Activated CD8-positive, alpha-beta memory T cell treated with anti-CD3 and anti-CD28 coated beads for 4 hours (primary cell): ENCODE data around the gene SRGAP1.

ENCODE experiments used
- DNase-seq, 2 donors: peaks; one replicate each; pipeline ENCODE4 v3.0.0-alpha.2; 2020; ENCODE audit warnings: low read depth in 2 of 2

The SRGAP1 gene

DNA sequence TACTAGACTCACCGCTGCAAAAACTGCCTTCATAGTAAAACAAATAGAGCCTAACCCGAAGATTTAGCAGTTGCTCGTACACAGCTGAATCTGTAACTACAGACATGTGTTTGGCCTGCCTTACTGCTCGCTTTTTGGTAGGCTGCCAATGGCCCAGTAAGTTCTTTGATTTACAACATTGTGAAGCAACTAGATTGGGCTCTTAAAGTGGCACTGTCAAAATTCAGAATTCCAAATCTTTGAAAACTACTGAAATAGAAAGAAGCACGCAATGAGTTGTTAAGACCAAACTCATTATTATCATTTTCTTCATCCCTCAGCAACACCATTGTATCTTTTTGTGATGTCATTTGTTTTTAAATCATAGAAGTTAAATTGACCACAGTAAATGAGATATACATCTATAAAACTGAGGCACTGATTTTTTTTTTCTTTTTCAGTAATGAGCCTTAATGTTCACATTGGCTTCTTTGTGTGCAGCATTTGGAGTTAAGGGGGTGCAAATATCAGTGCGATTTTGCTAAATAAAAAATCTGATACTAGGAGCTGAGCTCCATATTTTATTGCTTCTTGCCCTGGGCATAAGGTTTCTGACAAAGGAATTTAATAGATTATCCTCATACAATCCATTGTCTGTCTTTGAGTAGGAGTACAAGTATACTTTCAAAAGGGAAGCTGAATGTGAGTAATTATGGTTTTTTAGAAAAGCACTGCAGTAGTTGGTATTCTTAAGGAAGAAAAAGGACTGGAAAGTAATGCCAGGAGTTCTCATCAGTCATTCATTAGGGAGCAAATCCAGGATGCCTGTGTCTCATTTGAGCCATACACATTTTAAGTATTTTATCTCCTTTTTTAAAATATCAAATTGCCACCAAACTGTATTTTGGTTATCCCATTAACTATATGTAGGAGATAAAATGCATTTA, 239.0 kb downstream of the SRGAP1 start:
- no peak for DNase-seq

DNA sequence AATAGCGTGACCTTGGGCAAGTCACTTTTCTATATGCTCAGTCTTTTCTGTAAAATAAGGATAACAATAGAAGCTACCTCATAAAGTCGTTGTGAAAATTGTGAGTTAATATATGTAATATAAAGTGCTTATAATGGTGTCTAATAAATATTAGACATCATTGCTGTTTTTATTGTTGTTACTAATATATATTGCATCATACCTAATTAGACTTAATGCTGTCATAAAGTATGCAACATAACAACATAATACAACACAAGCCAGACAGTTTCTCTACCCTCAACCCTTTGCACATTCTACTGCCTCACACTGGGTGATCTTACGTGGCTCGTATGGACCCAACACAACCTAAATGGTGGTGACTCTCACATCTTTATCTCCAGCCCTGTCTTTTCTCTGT, 240.7 kb downstream of the SRGAP1 start:
- DNase-seq = no peak

DNA sequence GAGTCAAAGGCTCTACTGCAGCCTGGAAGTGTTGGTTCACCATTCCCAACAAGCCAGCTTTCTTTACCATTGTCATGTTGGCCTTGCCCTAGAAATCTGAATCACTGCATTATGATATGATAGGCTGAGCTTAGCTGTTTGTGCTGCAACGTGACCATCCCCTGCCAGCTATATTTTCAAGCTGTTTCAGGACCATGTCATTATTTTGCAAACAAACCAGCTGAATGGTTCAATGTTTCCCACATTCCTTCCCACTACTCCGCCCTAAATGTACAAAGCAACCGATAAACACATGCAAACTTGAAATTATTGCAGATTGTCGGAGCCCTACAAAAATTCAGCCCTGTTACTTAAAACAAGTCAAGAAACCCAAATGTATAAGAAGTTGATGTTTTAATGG, 241.5 kb downstream of the SRGAP1 start:
- no peak for DNase-seq

DNA sequence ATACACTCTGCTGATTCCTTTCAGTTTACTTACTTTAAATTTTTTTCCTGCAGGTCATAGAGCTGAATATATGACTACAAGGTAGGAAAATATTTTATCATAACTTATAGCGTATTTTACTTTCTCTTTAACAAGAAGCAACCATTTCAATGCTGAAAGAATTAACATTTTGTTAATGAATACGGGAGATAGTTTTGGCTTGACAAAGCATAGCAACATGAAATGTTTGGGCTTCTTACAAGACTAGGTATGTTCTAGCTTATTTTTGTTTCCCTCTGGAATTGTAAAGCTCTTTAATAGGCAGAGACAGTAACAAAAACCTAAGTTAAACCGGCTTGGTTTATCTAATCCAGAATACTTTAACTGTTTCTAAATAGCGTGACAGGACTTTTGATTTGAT, 242.4 kb downstream of the SRGAP1 start:
- DNase-seq = no peak

DNA sequence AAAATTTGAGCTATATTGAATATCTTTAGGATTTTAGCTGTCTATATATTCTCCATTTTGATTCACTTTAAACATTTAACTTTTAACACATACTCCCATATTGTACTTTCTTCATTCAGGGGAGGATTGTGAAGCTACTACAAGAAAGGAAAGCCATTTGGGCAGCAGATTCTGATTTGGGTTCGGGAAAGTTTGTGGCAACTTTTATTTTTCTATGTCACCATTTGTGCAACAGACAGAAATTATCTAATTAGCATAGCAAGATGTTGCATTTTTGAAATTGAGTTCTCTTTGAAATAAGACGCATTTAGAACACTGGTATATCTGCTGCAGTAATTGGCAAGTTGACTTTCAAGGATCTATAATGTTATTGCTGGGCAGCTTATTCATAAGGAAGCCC, 243.3 kb downstream of the SRGAP1 start:
- DNase-seq = no peak

DNA sequence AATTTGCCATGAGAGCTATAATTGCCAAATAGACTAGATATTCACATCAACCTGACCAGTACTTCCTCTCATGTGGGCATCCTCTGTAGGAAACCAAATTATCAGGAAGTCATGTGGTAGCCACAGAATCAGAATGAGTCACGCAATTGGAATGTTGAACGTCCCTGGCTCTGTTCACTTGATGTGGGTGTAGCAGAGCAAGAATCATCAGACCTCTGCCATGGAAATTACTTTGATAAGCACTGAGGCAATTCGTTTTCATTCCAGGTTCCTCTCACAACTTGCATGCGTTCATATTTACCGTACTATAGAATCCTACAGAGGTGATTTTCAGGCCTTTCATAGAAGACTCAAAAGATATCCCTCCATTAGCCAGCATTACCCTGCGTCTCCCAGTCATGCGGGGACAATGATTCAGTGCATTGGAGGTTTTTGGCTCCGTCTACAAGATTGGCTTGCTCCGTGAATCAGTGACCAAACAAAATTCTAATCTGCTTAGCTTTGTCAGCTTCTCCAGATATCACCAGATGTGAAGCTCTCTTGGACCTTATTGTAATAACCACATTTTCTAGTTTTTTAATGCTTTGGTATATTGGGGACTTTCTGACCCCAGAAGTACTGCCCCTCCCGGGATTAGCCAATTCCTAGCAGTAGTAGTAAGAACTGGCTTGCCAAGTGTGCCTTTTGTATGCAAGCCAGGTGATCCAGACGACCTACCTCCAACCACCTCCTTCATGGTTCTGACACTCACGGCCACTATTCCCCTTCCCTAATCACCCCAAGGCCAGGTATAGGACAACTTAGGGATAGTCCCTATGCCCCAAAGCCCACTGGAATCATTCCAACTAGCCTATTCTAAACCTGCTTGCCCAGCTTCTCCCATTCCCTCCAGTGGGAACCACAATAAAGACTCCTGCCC, 244.2 kb downstream of the SRGAP1 start:
- DNase-seq = no peak

DNA sequence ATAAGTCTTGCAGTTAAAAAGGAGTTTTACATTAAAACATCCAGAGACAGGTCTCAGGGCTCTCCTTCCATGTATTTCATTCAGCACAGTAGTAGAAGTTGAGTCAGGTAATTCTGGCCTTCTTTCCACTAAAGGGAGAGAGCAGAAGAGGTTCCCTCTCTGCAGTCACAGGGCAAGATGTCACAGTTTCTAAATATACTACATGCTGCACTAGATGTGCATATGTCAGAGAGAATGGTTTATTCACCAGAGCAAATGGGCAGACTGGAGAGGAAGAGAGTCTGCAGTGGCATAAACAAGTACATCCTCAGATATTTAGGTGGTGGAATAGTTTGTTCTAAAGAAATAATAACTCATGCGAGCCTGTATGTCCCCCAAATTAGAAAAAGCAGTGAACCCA, 245.5 kb downstream of the SRGAP1 start:
- no peak for DNase-seq

DNA sequence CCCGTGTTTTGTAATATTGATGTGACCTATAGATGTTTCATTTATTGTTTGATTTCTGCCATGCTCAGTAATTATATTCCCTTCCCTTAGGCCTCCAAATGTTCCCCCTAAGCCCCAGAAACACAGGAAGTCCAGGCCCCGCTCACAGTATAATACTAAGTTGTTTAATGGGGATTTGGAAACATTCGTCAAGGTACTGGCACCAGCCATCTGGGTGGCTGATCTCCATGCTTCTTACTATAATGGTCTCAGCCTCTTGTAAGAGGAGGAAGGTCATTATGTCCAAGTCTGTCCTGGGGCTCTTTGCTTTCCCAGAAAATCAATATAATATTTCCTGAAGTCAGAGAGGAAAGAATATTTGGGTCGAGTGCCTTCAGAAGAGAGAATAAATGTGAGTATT, 246.7 kb downstream of the SRGAP1 start:
- DNase-seq = no peak

DNA sequence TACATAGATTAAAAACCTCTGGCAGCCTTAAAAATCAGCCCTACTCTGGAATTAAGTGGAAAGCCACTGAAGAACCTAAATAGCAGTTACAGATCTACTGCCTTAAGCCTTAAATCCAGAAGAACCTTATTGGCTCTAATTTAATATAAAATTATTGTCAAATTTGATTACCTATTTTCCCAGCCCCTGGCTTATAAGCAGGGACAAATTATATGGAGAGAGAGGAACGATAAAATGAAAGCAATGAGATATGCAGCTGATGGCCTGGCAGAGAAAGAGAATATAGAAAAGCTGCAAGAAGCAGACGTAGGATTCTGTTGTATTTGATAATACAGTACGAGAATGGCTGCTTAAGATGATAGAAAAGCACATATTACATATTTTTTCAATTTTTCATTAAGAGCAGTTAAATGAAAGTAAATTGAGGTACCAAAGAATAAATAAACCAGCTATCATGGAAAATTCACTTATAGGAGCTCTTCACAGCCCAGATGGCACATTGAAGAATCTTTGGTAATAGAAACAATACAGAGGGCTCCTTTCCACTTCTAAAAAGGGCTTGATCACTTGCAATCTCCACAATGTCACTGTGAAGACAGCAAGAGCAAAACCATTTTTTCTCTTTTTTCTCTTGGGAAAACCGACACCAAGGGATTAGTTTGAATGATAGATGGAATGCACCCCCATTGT, 248.2 kb downstream of the SRGAP1 start:
- DNase-seq = no peak

DNA sequence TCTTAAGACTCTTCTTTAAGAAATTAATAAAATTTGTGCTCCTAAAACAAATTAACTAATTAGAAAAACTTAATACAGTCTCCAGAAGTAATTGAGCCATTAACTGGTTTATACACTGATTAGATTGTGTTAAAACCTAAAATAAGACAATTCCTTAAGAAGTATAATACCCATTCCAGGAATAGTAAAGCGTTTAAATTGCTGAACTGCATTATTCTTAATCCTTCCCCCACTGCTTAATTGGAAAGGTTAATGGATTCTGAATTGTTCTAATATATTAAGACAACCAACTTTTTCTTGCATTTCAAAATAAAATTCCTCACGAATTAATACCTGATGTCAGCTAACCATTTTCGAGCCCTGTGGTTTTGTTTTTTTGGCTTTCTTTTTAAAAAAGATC, 249.2 kb downstream of the SRGAP1 start:
- no peak for DNase-seq

DNA sequence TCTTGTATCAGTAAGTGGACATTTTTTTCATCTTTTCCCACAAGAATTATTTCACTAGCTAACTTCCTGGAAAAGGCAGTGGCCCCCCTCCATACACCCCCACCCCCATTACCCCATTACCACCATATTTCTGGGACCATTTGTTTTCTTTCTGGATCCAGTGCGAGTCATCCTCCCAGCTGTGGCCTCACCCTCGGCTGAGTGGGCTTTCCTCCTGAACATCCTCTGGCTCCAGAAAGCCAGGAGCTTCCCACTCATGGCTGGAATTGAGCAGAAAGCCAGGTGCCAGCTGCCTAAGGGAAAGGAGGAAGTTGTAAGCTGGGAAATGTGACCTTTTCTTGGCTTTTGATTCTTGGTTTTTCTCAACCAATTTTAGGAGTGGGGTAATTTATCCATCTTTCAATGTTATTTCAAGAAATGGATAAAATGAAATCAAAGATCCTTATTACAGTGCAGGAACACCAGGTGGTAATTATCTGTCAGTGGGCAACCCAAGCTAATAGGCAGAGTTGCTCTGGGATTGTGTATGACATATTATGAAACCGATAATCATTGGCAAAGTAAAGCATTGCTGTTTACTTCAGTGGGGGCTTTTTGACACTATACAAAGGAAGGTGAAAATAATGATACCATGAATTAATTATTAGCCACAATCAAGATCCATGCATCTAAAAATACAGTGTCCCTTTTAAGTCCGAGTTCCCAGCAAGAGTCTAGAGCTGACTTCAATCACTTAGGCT, 253.0 kb downstream of the SRGAP1 start:
- no peak for DNase-seq

DNA sequence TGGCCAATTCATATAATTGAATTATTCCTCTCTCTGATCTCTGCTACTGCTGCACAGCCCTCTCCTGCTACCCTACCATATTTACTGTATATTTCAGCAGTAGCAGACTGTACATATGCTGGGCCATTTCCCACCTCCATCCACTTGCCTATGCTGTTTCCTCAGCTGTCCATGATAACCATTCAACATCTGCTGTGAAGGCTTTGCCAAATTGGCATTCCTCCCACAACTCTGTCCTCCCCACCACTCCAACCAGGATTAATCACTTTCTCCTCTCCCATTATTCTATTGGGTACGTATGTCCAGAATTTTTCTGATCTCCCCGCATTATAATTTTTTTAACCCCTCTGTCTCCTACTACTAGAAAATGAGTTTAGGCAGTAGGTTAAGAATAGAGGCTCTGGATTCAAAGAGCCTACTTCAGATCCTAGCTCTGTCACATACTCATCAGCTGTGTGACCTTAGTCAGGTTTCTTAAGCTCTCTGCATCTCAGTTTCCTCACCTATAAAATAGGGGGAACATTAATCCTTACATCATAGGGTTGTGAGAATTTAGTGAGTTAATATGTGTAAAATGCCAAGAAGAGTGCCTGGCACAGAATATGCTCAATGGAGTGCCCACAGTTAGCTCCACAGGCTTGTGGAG, 254.3 kb downstream of the SRGAP1 start:
- no peak for DNase-seq

DNA sequence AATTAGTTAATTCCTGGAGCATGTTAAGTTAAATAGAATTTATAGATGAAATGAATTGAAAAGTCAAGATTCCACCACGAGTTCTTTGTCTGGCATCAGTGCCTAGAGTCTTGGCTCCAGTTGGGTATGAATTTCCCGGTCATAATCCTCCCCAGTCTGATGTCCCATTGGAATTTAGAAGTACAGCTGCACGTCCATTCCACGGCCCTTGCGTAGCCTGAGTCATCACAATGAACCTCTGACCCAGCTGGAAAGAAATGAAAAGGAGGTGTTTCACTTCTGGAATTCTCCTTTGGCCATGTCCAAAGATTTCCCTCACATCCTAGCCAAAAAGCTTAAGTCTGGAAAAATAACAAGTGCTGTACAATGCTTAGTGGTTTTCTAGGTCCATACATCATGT, 254.9 kb downstream of the SRGAP1 start:
- no peak for DNase-seq

DNA sequence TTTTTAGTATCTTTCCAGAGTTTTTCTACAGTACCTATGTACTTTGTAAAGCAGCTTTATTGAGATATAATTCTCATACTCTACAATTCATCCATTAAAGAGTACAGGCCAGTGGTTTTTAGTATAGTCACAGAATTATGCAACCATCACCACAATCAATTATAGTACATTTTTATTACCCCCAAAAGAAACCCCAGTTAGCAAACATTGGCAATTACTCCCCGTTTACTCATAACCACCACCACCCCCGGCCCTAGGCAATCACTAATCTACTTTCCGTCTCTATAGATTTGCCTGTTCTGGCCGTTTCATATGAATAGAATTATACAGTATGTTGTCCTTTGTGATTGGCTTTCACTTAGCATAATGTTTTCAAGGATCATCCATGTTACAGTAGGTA, 257.8 kb downstream of the SRGAP1 start:
- no peak for DNase-seq

DNA sequence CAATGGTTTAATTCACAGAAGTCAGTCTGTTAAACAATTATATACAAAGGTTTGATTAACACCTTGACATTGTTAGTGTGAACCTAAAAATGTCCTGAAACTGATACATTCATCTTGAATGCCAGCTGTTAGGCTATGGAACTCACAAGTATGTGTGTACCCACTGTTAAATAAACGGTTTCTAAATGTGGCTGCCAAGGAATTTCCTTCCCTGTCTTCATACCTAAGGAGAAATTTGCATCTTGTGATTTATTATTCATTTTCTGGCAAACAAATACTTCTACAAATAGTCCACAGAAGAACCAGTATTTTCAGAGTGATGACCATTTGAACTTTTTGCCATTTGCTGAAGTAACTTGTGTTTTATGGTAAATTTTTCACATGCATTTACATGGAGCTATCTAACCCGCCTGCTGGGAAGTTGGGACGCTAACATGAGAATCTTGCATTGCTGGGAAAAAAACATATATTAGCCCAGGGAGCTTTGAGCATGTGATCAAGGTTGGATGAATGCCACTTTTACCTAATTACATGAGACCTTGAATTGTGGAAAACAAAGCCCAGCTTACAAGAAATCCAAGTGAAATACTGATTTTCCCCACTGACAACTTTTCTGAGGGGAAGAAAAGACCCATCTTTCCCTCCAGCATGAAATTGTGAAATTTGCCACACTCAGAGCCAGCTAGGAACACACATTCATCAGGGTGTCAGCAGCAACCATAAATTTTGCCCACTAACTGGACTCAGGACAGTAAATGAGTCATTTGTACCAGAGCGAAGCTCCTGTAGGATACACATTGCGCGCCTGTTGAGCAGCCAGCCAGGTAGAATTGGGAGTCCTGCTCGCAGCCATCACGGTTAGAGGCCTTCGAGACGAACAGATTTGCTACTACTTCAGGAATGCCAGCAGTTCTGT, 259.6 kb downstream of the SRGAP1 start:
- DNase-seq = no peak

DNA sequence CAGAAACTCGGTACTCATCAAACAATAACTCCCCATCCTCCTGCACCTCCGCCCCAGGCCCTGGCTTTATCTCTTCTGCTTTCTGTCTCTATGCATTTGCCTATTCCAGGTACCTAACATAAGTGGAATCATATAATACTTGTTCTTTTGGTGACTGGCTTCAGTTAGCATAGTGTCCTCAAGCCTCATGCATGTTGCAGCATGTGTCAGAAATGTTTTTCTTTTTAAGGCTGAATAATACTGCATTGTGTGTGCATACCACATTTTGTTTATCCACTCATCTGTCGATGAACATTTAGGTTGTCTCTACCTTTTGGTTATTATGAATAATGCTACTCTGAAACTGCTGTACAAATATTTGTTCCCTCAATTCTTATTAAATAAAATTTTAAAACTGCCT, 260.5 kb downstream of the SRGAP1 start:
- DNase-seq = no peak

DNA sequence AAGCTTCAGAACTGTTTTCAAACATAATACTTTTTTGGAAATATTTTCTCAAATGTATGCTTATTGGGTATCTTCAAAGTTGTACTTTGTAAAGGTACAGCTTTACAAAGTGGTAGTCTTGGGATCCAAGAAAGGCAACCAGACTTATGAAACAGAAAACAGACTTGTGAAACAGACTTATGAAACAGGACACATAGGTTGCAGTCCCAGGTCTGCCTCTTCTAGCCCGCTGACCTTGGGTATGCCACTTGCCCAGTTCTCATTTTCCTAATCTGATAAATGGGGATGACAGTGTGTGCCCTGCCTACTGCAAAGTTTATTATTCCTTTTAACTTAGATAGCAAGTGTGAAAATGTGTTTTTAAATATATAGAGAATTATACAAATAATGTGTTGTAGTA, 263.3 kb downstream of the SRGAP1 start:
- DNase-seq = no peak

DNA sequence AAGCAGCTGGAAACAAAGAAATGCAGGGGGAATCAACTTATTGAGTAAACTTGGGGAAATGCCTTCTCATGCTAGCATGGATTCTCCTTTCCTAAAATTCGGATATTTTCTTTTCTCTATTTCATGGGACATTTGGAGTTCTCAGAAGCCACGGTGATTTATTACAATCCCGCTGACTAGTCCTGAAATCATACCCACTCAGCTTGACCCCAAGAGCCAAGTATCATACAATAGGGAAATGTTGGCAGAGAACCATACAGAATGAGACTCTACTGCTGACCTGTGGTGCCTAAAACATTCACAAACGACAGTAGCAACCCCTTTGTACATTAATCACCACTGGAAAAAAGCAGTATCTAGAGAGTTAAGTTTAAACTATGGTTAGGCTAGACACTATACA, 265.2 kb downstream of the SRGAP1 start:
- no peak for DNase-seq

DNA sequence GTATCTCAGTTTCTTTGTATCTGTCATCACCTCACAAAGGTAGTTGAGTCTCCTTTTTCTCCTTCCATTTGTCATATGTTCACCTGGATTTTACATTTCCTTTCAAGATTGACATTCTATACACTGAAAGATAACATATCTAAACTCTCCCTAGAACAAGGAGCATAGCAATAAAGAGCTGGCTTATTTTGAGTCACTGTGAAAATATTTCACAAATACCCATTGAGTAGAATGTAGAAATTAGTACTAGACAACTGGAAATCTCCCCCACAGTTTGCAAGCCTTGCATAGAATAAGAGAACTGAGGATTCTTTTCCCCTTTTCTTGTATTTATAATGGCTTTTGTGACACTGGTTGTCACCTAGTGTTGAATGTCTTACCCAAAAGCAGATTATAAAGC, 266.4 kb downstream of the SRGAP1 start:
- no peak for DNase-seq

DNA sequence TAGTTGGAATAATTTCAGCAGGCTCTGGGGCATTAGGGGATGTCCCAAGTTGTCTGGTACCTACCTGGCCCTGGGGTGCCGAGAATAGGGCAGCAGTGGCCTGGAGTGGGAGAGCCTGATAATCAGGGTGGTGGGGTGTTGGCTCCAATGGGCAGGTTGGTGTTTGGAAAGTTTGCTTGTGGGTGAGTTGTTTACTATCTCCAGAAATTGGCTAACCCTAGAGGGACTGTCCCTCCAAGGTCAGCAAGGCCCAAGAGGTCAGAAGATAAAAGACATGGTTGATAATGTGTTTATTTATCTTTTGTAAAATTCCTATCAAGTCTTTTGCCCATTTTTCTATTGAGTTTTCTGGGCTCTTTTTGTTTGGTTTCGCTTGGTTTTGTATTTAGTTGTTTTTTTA, 272.5 kb downstream of the SRGAP1 start:
- DNase-seq = no peak
